Measurements from ENCODE around the gene CEP126. TPM values are rescaled to one million over a fixed set of nuclear protein-coding genes. Genes with fewer than 3 reads are reported as not detected.

CEP126 gene
- total RNA-seq, 4 donors from 2014 or later, result 2.6 to 5.2 (median 3.6) TPM

DNA sequence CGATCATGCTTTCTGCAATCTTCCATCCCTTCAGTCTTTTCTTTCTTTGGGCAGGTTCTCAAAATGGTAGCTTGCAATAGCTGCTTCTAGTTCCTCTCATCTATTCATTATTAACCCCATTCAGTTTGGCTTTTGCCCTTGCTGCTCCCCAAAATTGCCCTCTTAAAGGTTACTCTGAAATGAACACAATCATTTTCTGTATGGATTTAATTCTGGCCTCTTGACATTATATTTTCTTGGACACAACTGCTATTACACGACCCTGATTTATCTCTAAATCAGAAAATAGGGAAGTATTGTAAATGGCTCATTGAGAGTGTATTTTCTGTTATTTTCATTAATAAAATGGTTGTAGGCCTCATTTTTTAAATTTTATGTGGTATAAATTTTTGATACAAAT is 1.6 kb downstream of the CEP126 start, which contains the start of gene ANGPTL5:
Gene ANGPTL5 (minus strand): TSS at position 101 of the 400 bp plus-strand sequence. CDS start 8,613 bp downstream, outside the sequence.
- DNase-seq (ENCODE audit: low spot score in 2 of 2), result no peak

DNA sequence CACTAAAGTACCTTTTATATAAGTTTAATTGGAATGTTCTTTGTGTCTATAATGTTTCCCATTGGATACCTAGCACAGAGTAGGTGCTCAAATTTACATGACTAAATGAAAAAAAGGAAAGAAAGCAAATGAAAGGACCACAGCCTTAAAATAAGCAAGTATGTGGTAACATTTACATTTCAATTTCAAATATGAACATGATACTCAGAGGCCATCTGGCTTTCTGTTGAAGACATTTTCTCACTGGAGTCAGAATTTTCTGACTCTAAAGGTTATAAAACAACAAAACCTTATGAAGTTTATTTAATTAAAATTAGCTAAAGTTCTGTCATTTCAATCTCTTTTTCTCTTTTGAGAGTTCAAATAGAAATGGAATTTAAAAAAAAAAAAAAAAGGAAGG is 2.4 kb downstream of the CEP126 start:
- H3K4me3 ChIP-seq (ENCODE audit: low read depth, poor library complexity, severe bottlenecking), result no peak overlapping the region
- intact Hi-C loops (cut with DNase I; ENCODE audit: low total_unique reads), result no loop called here
- no peak for DNase-seq (ENCODE audit: low spot score in 2 of 2)
- TF ChIP-seq POLR2A (IDR thresholded peaks at IDR 0.05), result no peak
- TF ChIP-seq, protein P1, sequence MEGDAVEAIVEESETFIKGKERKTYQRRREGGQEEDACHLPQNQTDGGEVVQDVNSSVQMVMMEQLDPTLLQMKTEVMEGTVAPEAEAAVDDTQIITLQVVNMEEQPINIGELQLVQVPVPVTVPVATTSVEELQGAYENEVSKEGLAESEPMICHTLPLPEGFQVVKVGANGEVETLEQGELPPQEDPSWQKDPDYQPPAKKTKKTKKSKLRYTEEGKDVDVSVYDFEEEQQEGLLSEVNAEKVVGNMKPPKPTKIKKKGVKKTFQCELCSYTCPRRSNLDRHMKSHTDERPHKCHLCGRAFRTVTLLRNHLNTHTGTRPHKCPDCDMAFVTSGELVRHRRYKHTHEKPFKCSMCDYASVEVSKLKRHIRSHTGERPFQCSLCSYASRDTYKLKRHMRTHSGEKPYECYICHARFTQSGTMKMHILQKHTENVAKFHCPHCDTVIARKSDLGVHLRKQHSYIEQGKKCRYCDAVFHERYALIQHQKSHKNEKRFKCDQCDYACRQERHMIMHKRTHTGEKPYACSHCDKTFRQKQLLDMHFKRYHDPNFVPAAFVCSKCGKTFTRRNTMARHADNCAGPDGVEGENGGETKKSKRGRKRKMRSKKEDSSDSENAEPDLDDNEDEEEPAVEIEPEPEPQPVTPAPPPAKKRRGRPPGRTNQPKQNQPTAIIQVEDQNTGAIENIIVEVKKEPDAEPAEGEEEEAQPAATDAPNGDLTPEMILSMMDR (IDR thresholded peaks at IDR 0.05), result no peak

More for the DNA sequence above, 1.6 kb downstream of the CEP126 start, which contains the start of gene ANGPTL5:
- intact Hi-C loops (cut with DNase I; ENCODE audit: low total_unique reads), result no loop called here
- H3K4me3 ChIP-seq (ENCODE audit: low read depth, poor library complexity, severe bottlenecking), result peak within 1 kb of the TSS; percentile 61
- no peak for TF ChIP-seq POLR2A (IDR thresholded peaks at IDR 0.05)
- TF ChIP-seq, protein P1 (IDR thresholded peaks at IDR 0.05), result no peak
- 48 to 54% methylated on average over 2 of the region's 2 CpGs for WGBS, 2 donors

DNA sequence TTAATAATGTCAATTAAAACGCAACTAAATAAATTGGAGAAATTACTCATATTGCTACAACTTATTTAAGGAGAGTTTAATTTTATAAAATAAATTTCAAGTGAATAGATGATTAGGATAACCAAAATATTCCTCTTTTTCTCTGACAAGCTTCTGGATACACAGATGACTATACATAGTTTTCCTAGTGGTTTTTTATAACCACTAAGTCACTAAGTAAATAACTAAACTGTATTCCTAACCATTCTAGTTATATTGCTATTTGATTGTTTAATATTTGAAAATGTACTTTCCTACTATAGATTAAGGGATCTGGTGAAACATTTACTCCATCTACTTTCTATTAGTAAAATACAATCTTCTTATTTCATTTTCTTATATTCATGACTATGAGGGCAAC is 6.2 kb downstream of the CEP126 start:
- WGBS, 2 donors, result 98 to 100% methylated on average over 1 of the region's 1 CpG
- no peak for DNase-seq (ENCODE audit: low spot score in 2 of 2)
- no peak overlapping the region for H3K4me3 ChIP-seq (ENCODE audit: low read depth, poor library complexity, severe bottlenecking)
- intact Hi-C loops (cut with DNase I; ENCODE audit: low total_unique reads), result no loop called here
- TF ChIP-seq POLR2A (IDR thresholded peaks at IDR 0.05), result no peak
- TF ChIP-seq, protein P1 (IDR thresholded peaks at IDR 0.05), result no peak

DNA sequence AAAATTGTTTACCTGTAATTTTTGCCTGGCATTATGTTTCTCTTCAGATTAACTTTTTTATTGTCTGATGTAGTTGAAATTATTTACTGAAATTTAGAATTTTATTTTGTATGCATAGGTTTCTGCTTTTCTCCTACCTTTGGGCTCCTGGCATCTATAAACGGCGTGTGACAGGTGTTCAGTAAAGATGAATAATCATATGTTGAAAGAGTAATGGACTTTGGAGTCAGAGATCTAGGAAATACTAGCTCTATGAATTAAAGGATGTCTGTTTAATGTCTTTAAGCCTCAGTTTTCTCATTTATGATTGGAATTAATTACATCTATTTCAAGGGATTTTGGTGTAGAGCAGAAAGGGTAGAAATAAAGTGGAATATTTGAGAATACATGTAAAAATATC is 8.7 kb downstream of the CEP126 start:
- DNase-seq (ENCODE audit: low spot score in 2 of 2), result no peak
- WGBS, 2 donors, result 91 to 95% methylated on average over 2 of the region's 2 CpGs
- TF ChIP-seq POLR2A (IDR thresholded peaks at IDR 0.05), result no peak
- TF ChIP-seq, protein P1 (IDR thresholded peaks at IDR 0.05), result no peak
- intact Hi-C loops (cut with DNase I; ENCODE audit: low total_unique reads), result no loop called here
- H3K4me3 ChIP-seq (ENCODE audit: low read depth, poor library complexity, severe bottlenecking), result no peak overlapping the region

DNA sequence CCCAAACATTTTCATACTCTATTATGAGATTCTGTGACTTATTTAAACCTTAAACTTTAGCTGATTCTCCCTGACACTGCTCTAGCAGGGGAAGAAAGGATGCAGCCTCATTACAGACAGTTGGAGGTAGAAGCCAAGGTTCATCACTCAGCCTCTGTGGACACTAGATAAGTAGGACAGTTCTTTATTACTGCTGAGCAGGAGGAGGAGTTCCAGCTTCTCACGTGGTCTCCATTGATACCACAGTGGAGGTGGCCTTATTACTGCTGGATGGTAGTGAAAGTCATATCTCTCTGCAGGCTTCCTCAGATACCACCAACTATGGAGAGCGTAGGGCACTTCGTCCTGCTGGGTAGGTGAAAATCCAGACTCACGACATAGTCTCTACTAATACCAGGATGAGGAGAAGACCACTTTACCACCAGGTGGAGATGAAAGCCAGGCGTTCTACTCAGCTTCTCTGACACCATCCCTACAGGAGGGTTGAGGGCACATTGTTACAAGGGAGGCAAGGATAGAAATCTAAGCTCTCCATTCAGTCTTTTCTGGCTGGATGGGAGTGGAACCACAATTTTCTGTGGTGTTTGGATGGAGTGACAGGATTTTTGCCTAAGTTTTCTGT is 14.6 kb downstream of the CEP126 start:
- intact Hi-C loops (cut with DNase I; ENCODE audit: low total_unique reads), result no loop called here
- no peak for DNase-seq (ENCODE audit: low spot score in 2 of 2)
- WGBS, 2 donors, result 84 to 88% methylated on average over 5 of the region's 5 CpGs
- TF ChIP-seq, protein P1 (IDR thresholded peaks at IDR 0.05), result no peak
- TF ChIP-seq POLR2A (IDR thresholded peaks at IDR 0.05), result no peak
- H3K4me3 ChIP-seq (ENCODE audit: low read depth, poor library complexity, severe bottlenecking), result no peak overlapping the region

DNA sequence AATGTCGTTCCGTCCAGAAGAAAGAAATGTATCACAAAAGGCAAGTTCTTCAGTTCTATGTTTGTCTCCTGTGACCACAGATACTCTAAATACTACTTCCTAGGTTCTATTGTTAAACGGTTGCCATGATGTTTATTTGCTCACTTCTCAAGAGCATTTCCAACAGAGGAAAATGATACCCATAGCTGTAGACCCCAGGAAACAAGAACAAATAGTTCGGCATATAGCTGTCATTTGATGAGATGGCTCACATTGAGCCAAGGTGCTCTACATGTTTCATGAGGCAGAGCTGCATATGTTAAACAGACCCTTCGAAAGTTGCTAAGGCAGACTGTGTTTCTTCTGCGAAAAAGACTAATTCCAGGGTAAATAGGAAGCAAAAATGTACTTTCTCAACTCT is 16.9 kb downstream of the CEP126 start:
- intact Hi-C loops (cut with DNase I; ENCODE audit: low total_unique reads), result no loop called here
- 92 to 94% methylated on average over 6 of the region's 6 CpGs for WGBS, 2 donors
- DNase-seq (ENCODE audit: low spot score in 2 of 2), result no peak
- H3K4me3 ChIP-seq (ENCODE audit: low read depth, poor library complexity, severe bottlenecking), result no peak overlapping the region
- TF ChIP-seq, protein P1 (IDR thresholded peaks at IDR 0.05), result no peak
- TF ChIP-seq POLR2A (IDR thresholded peaks at IDR 0.05), result no peak
